GM19463 (cell line): Measurements from ENCODE around the gene RDH5.

ENCODE experiments used
- ATAC-seq: cut with Tn5 transposase; IDR thresholded peaks from one replicate; pipeline ENCODE4 v1.9.1; 2021; ENCODE audit warnings: mild to moderate bottlenecking, moderate library complexity; ENCODE audit not compliant: unreplicated experiment

RDH5 gene

DNA sequence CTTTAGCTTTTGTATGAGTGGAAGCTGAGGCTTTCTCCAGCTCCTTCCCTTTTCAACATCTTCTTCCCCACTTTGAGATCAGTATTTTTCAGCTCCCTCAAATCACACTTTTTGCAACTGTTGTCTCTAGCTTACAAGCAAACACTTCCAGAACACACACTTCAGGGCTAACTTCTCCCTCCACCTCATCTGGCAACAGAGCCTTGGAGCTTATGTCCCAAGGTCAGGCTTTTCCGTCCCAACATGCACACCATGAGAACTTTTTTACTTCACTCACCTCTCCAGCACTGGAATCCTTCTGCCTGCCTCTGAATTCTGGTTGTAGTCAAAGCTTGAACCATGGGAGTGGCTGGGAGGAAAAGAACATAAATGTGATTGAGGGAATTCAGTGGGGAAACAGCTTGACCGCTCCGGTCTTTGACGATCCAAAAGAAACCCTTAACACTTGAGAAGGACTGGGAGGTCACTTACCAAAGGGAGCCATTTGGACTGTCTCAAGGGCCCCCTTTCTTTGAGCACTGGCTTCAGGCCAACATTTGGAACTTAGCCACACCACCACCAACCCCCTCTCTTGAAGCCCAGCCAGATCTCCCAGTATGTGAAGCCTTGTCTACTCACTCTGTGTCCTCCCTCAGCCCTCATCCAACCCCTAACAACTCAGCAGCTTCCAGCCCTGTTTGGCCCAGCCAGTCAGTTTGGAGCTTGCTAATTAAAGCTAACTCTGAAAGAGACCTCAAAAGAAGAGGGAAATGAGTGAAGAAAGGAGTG, 8.2 kb upstream of the RDH5 start:
- ATAC-seq, result no peak

DNA sequence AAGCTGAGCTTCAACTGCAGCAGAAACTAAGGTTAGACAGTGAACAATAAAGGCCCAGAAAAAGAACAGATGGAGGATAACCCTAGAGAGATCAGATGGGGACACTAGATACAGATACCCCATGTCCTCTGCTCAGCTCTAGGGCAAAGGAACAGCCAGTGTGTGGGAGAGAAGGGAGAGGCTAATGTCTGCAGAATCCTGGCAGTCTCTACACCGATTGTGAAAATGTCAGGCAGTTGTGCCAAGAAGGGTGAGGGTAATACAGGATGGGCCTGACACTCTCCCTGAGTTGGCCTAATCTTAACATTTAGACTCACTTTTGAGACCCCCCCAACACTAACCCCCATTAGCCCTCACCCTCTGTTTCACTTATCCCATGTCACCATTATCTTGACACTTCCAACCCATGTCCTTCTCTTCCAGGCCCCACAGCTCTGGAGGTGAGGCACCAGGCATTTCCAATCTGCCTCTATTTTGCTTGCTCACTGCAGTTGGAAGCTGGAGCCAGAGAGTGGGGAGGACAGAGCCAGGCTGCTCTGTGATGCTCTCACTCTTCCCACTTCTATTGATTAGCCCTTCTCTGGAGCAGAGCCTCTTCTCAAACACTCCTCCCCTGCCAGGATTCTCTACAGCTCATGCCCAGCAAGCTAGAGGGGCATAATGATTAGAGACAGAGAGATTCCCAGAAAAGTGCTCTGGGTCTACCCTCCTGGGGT, 7.3 kb upstream of the RDH5 start:
- ATAC-seq, result no peak

DNA sequence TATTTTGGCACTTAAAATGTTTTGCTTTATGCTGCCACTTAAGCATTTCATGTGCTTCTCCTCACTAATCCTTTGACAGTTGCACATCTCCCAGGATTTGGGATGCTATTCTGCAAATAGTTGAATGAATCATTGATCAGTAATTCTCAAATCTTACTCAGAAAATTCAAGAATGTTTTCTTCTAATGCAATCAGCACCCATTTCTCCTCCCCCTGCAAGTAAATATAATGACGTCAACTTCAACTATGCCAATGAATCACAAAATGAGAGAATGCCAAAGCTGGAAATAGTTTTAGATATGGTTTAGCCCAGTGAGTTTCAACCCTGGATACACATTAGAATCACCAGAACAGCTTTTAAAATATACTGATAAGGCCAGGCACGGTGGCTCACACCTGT, 6.5 kb upstream of the RDH5 start:
- no peak for ATAC-seq

DNA sequence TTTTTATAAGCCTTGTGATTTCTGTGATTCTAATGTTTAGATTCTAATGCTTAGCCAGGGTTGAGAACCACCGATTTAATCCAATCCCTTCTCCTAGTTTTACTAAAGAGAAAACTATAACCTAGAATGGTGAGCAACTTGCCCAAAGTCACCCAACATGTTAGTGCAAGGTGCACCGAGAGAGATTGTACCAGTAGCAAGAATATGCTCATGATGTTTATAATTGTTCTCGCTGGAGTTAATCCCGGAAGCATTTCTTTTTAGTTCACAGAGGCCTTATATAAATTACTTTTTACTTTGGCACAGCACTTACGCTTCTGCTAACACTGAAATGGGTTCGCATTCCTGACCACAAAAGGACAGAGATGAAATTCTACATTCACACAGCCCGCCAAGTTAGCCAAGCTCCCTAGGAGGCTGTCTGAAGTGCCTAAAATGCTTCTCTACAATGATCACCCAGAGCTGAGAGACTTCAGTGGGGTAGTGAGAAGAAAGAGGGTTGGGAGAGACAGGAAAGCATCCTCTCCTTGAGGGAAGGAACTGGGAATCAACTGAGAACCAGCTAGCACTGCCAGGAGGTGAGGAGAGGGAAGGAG, 4.9 kb upstream of the RDH5 start:
- ATAC-seq, result no peak

DNA sequence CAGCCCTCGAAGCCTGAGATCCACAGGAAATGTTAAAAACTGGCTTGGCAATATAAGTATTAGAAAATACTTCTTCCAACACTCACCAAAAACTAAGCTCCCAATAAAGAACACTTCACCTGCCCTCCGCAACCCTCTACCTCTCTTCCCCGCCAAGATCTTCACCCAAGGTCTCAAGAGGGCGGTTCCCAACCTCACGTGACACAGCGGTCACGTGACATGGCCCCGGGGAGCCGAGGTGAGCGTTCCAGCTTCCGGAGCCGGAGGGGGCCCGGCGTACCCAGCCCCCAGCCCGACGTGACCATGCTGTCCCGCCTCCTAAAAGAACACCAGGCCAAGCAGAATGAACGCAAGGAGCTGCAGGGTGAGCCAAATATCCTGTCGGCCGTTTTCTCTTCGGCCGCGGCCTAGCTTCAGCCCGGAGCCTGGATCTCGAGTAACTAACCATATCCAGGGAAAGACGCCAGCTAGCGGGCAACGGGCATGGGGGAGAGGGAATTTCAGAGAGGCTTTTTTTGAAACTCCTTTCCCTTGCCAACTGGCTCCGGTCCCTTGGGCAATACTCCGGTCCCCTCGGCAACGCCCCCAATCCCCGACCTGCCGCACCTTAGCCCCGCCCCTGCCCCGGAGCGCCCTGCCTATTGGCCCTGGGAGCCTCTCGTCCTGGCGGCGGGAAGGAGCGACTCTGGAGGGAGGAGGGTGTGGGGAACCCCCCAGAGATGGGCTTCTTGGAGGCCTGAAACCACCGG, 4.2 kb upstream of the RDH5 start, which contains the start of gene BLOC1S1:
BLOC1S1 (plus strand) TSS at position 214 of the 749 bp plus-strand sequence; CDS start at position 220, 6 bp downstream.
- peak; percentile 94 for ATAC-seq

DNA sequence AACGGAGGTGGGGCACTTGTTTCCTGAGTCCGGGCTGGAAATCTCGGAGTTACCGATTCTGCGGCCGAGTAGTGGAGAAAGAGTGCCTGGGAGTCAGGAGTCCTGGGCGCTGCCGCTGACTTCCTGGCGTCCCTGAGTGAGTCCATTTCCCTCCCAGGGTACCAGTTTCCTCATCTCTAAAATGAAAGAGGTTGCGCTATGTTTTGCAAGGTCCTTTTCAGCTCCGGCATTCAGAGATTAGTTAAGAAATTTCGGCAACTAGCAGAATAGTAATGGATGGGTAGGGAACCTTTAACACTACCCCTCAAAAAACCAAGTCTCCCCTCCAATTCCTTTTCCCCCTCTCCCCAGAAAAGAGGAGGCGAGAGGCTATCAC, 3.6 kb upstream of the RDH5 start:
- no peak for ATAC-seq

DNA sequence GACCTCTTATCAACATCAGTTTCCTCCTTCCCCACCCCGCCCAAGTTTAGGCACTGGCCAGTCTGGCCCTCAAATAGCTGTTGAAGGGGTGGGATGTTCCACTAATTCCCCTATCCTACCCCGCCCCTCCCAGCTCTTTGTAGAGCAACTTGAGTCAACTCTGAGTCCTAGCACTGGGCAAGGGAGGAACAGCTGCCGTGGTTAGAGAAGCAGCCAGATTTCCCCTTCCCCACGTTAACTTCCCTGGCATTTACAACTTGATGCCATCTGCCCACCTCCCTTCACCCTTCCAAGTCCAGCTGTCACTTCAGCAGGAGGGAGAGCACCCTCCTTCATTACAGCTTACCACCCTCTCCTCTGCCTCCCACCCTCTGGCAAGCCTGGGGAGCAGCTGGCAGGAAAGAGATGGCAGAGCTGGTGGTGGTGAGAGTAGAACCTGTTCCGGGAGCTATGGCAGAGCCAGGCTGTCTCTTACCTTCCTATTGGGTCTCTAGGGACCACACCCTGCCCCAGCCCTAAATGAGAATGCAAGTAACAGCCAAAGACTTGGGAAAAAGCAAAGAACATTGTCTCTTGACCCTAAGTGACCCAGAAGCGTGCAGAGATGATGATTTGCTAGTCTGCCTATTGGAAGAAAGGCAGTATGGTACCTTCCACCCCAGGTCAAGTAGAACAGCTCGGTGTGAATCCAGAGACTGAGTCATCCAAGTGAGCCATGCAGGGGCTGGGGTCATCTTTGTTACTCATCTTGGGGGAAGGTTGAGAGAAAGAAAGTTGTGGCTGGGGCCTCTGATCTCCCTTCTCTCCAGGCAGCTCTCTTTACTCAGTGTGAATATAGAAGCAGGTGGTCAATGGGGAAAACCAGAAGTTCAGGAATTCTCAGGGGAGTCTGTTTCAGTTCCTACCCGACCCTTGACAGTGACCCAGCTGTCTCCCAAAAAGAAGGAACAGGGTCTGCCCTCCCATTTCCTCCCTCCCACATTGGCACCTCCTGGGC, 2.9 kb upstream of the RDH5 start:
- ATAC-seq, result no peak

DNA sequence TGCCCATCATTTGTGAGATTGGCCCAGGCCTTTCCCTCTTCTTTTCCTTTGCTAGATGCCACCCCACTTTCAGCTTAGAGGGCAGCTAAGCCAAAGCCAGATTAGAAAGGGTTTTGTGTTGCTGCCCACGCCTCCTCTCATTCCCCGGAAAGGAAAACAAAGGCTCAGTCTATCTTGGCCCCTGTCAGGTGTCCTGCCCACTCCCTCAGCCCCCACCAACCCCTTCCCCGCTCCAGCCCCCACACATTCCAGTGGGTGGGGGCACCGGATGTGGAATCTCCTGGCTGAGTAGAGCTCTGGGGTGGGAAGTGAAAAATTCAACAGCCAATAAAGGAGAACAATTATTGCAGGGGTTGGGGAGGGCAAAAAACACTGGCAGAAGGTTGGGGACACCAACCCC, 2.2 kb upstream of the RDH5 start:
- no peak for ATAC-seq

DNA sequence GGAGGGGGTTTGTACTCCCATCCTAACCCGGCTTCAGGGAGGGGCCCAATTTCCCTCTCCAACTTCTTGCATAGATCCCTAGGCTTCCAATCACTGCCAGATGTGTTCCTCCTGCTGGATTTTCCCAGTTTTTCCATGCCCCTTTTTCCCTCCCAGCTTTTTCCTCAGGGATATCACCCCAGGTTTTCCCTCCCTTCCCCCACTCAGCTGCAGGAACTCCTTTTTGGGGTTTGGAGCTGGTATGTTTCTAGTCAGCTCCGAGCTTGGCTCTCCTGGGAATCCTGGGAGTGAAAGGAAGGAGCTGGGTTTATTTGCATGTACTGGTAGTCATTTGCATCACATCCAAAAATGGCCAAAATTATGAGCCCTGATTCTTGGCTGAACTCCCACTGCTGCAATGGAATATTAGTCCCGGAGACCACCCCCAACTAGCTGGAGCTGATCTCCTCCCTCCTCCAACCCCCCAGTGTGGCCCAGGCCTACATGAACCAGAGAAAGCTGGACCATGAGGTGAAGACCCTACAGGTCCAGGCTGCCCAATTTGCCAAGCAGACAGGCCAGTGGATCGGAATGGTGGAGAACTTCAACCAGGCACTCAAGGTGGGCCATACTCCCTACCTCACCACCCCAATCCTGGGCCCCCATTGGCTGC, 1.4 kb upstream of the RDH5 start:
- no peak for ATAC-seq

DNA sequence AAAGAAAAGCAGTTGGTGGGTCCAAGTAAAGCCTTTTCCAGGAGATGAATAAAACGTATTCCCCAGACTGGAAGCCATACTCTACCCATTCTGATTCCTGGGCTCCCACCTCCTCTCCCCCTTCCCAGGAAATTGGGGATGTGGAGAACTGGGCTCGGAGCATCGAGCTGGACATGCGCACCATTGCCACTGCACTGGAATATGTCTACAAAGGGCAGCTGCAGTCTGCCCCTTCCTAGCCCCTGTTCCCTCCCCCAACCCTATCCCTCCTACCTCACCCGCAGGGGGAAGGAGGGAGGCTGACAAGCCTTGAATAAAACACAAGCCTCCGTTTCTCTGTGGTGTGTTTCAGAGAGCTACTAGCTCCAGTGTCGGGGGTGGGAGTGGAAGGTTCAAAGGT, 822 bp upstream of the RDH5 start:
- no peak for ATAC-seq

DNA sequence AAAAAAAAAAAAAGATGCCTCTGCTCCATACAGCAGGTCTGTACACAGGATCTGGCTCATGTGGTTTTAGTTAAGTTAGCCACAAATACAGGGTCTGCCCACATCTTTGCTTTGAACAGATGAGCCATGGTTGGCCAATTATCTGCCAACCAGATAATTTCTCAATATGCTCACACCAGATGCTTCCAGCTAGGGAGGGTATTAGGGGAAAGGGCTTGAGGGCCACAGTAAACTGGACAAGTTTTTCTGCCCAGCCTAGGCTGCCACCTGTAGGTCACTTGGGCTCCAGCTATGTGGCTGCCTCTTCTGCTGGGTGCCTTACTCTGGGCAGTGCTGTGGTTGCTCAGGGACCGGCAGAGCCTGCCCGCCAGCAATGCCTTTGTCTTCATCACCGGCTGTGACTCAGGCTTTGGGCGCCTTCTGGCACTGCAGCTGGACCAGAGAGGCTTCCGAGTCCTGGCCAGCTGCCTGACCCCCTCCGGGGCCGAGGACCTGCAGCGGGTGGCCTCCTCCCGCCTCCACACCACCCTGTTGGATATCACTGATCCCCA, 776 bp downstream of the RDH5 start:
- no peak for ATAC-seq

DNA sequence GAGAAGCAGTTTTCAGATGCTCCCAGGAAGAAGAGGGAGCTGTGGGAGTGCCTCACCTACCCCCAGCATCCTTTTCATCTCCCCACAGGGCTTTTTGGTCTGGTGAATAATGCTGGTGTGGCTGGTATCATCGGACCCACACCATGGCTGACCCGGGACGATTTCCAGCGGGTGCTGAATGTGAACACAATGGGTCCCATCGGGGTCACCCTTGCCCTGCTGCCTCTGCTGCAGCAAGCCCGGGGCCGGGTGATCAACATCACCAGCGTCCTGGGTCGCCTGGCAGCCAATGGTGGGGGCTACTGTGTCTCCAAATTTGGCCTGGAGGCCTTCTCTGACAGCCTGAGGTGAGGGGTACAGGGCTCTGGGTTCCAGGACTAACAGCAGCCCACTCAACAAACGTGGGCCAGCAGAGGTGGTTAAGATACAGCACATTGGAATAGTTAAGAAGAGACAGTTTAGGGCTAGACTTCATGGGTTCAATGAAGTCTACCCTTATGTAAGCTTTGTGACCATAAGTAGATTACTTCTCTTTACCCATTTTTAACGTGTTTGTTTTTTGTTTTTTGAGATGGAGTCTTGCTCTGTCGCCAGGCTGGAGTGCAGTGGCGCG, 1.5 kb downstream of the RDH5 start:
- no peak for ATAC-seq

DNA sequence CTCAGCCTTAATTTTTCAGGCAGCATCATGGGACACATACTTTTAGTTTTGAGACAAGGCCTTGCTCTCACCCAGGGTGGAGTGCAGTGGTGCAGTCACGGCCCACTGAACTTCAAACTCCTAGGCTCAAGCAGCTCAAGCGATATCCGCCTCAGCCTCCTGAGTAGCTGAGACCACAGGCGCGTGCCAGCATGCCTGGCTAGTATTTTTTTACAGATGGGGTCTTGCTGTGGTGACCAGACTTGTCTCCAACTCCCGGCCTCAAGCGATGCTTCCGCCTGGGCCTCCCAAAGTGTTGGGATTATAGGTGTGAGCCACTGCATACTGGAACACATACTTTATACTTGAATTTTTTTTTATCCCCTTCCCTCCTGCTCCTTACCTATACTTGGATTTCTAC, 2.8 kb downstream of the RDH5 start:
- ATAC-seq, result no peak

DNA sequence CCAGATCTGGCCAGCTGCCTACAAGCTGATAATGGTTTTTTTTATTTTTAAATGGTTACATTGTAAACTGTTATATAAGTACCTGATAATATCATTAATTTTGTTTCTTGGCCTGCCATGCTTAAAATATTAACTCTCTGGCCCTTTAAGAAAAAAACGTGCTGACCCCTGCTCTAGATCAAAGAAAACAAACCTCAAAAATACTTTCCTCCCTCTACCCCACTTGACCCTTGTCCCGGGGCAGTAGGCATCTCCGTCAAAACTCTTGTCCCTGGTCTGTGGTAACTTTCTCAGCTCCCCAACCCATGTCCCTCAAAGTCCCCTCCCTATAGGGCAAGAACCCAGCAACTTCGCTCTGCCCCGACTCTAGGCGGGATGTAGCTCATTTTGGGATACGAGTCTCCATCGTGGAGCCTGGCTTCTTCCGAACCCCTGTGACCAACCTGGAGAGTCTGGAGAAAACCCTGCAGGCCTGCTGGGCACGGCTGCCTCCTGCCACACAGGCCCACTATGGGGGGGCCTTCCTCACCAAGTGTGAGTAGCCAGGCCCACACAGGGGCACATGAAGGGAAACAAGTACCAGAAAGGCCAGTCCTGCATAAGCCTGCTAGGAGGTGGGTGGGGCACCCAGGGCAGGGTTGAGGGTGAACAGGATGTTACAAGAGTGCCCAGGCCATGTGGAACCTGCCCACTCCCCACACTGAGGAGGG, 3.5 kb downstream of the RDH5 start:
- ATAC-seq, result no peak

DNA sequence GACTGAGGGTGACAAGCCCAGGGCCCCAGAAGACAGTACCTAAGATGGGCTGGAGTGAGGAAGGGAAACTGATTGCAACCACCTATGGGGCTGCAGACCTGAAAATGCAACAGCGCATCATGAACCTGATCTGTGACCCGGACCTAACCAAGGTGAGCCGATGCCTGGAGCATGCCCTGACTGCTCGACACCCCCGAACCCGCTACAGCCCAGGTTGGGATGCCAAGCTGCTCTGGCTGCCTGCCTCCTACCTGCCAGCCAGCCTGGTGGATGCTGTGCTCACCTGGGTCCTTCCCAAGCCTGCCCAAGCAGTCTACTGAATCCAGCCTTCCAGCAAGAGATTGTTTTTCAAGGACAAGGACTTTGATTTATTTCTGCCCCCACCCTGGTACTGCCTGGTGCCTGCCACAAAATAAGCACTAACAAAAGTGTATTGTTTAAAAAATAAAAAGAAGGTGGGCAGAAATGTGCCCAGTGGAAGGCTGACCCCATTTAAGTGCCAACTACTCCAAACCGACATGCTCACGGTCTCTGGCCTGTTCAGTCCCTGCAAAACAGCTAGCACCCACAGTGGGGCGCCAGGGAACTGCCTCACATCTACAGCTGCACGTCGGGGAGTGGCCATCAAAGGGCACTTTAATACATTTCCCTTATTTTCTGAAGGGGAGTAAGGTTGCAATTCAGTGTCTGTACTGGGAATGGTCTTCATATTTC, 4.2 kb downstream of the RDH5 start:
- no peak for ATAC-seq

DNA sequence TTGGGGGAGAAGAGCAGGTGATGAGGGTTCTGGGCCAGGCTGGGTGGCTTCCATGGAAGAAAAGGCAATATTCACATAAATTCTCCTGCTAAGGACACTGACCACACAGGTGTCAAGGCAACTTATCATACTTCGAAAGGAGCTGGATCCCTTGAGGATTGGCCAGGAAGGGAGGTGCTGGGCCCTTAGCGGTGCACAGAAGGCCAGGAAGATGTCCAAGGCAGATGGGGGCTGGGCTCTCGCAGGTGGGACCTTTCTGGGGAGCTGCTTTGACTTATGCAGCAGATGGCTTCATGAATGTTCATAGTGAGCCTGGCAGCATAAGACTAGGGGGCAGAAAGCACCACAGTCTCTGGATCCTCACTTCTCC, 4.7 kb downstream of the RDH5 start:
- ATAC-seq, result no peak

DNA sequence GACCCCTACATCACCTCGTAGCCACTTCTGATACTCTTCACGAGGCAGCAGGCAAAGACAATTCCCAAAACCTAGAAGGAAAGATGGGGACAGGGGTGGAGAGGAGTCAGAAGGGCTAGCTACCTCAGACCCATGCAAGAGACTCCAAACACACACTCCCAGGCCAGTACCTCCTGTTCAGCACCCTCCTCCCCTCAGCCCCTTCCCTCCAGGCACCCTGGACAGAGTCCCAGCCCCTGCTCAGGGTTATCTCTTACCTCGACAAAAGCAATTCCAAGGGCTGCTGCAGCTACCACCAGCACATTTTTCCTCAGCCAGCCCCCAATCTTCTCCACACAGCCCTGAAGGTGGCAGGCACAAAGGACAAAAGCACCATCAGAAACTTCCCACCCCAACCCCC, 5.4 kb downstream of the RDH5 start:
- ATAC-seq, result no peak

DNA sequence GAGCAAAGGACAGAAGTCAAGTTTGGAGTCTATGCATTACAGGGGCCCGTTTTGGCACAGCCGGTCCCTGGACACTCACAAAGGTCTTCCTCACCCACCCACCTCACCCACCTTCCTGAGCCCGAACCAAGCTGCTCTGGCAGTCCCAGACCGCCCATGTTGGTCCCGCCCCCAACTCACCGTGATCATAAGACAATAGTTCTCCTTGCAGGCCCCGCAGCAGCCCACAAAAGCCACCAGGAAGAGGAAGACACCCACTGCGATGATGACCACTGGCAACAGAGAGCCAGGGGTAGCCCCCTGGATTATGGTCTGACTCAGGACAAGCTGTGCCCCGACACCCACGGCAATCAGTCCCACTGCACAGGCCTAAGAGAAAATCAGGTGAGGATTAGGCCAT, 6.8 kb downstream of the RDH5 start:
- no peak for ATAC-seq
